HG02678 (cell line): ENCODE data around the gene CFTR.

Experiments
- ATAC-seq: cut with Tn5 transposase; IDR thresholded peaks from one replicate; pipeline ENCODE4 v1.9.1; 2021; ENCODE audit warnings: mild to moderate bottlenecking, moderate library complexity; ENCODE audit not compliant: unreplicated experiment

The CFTR gene

DNA sequence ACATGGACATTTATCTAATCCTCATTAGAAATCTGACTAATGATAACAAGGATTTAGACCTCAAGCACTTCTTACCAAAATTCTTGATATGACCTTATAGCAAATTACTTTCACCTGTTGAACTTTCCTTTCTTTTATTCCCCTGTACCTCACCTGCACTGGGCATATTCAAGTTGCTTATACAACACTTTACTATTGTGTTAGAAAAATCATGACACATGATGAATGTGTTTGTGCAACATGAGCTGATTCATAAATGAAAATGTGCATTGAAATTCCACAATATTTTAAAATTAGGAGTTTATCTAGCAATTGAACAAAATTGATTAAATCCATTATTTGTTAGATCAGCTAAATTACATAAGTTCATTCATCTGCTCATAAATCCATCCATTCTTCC is 160.6 kb downstream of the CFTR start:
- no peak for ATAC-seq

DNA sequence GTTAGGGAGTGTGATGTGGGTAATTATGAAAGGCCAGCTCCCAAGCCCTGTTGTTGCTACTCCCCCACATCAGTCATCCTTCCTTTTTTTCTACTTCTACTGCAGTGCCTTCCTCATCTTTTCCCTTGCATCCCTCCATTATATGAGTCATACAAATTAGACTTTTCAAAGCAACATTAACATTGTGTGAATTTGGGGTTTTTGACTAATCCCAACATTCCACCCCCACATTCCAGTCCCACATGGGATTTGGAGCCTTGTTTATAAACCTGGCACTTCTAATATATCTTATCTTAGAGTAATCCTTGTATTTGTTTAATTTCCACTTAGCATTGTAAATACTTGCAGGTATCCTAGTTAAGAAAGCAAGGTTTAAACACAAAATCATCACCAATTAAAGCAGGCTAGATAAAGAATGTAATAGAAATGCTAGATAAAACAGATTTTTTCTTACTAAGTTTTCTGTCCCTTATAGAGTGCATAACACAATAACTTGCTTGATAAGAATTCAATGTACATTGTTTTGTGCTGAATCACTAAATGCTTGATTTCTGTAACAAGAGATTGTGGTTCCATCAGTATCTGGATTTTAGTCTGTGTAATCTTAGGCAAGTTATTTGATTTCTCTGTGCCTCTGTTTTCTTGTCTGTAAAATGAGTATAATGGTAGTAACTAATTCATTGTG is 165.8 kb downstream of the CFTR start:
- no peak for ATAC-seq

DNA sequence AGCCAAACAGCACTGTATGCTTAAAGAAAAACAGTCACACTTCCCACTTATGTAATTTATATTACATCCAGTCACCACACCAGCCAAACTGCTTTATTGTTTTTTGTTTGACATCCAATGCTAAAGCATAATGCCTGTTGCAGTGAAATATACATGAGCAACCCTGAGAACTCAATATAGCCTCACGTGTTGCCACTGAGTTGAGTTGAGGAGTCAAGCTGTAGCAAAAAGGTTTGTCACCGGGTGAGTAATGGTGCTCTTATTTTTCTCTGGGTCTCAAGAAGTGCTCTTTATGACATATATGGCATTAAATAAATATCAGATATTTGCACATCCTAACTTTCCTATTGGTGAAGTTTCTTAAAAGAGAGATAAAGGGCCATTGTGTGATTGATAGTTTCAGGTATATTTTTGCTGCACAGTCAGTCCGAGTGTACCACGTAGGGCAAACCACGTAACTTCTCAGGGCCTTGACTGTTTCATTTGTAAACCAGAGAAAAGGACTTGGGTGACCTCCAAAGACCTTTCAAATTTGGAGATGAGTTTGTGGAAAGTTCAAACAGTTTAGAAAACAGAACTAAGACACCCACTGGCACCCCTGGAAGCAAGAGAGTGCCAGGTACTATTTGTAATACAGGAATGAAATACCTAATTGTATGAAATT is 168.5 kb downstream of the CFTR start:
- peak; percentile 41 for ATAC-seq

DNA sequence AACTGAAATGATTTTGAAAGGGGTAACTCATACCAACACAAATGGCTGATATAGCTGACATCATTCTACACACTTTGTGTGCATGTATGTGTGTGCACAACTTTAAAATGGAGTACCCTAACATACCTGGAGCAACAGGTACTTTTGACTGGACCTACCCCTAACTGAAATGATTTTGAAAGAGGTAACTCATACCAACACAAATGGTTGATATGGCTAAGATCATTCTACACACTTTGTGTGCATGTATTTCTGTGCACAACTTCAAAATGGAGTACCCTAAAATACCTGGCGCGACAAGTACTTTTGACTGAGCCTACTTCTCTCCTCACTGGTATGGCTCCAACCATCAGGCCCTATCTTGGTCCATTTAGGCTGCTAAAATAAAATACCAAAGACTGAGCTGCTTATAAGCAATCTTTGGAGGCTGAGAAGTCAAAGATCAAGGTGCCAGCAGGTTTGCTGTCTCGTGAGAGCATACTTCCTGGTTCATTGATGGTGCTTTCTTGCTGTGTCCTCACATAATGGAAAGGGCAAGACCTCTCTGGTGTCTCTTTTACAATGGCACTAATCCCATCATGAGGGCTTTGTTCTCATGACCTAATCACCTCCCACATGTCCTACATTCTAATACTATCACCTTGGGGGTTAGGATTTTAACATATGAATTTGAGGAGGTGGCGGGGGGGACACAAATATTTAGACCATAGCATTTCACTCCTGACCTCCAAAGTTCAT is 173.3 kb downstream of the CFTR start:
- ATAC-seq: no peak

DNA sequence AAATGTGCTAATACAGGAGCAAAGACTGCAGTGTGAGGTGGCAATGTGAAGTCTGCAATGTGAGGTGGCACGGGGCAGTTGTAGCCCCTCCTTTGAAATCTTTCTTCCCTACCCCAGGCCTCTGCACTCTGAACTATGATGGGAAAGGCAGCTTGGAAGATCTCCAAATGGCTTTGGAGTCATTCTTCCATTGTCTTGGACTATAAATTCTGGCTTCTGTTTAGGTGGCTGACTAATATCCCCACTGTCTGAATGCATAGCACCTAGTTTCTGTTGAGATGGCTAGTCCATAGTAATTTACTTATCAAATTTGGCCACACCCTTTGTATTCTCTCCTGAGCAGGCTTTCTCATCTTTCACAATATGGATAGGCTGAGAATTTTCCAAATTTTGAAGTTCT is 175.0 kb downstream of the CFTR start:
- no peak for ATAC-seq

DNA sequence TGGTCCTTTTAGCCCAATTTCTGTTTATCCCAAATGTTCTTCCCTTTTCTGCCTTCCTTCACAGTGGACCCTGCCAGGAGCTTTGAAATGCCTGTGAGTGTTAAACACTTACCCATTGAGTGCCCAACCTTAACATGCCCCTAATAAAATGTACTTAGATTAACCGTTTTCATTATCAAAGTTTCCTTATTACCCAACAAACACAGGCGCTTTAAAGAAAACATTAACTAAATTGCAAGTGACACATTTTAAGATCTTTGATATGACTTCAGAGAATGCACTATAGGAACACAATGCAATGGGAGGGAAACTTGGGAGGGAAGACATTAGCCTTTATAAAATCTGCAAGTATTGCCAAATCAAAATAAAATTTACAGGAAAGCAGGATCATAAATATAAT is 177.0 kb downstream of the CFTR start:
- ATAC-seq: no peak

DNA sequence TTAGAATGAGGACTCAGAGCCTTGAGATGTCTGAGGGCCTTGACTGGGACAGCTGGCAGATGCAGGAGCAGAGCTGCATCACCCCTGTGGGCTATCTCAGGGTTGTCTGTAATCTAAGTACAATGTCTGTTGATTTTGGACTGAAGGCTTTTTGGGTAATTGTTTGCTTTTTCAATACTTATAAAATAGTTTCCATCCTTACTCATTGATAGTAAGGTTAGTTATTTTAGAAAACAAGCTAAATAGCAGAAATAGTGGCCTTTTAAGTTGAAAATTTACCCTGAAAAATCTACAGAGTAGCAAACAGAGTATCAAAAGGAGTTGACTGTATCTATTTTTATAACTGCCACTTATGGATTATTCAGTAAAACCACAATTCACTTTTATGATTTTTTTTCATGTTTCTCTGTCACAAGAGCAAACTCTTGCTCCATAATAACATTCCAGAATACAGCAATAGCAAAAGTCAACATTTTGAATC is 179.7 kb downstream of the CFTR start:
- ATAC-seq: no peak

DNA sequence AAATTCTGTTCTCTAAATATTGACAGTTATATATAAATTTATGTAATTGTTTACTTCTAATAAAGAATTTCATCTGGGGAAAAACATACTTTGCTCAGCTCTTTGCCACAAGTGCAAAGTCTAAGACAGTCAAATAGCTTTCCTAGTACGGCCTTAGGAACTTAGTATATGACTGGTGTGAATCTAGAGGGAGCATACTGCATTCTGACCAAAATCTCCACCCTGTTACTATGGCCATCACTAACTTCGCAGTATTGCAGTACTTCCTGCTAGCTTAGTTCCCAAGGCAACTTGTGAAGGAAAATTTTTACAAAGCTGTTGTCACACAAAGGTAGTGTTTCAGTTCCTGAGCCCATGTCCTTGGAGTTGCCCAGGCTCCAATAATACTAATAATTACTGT is 181.5 kb downstream of the CFTR start:
- ATAC-seq: no peak

DNA sequence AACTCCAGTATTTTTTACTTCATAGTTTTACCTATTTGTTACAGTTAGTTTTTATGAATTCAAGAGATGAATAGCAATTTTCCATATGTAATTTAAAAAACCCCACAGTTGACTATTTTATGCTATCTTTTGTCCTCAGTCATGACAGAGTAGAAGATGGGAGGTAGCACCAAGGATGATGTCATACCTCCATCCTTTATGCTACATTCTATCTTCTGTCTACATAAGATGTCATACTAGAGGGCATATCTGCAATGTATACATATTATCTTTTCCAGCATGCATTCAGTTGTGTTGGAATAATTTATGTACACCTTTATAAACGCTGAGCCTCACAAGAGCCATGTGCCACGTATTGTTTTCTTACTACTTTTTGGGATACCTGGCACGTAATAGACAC is 184.2 kb downstream of the CFTR start:
- no peak for ATAC-seq

DNA sequence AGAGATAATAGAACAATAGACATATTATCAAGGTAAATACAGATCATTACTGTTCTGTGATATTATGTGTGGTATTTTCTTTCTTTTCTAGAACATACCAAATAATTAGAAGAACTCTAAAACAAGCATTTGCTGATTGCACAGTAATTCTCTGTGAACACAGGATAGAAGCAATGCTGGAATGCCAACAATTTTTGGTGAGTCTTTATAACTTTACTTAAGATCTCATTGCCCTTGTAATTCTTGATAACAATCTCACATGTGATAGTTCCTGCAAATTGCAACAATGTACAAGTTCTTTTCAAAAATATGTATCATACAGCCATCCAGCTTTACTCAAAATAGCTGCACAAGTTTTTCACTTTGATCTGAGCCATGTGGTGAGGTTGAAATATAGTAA is 185.5 kb downstream of the CFTR start:
- ATAC-seq: no peak

DNA sequence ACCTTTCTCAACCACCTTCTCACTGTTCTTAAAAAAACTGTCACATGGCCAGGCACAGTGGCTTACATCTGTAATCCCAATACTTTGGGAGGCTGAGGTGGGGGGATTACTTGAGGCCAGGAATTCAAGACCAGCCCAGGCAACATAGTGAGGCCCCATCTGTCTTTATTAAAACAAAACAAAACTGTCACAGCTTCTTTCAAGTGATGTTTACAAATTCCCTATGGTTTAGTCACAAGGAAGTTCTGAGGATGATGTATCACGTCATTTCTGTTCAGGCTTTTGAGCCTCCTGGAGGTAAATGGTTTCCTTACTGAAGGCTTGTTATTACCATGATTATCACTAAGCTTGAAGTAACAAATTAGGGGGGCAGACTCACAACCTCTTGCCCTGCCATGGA is 186.2 kb downstream of the CFTR start:
- no peak for ATAC-seq

DNA sequence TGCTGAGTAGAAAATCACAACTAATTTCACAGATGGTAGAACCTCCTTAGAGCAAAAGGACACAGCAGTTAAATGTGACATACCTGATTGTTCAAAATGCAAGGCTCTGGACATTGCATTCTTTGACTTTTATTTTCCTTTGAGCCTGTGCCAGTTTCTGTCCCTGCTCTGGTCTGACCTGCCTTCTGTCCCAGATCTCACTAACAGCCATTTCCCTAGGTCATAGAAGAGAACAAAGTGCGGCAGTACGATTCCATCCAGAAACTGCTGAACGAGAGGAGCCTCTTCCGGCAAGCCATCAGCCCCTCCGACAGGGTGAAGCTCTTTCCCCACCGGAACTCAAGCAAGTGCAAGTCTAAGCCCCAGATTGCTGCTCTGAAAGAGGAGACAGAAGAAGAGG is 186.9 kb downstream of the CFTR start:
- ATAC-seq: no peak

DNA sequence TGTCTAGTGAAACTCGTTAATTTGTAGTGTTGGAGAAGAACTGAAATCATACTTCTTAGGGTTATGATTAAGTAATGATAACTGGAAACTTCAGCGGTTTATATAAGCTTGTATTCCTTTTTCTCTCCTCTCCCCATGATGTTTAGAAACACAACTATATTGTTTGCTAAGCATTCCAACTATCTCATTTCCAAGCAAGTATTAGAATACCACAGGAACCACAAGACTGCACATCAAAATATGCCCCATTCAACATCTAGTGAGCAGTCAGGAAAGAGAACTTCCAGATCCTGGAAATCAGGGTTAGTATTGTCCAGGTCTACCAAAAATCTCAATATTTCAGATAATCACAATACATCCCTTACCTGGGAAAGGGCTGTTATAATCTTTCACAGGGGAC is 187.6 kb downstream of the CFTR start:
- ATAC-seq: no peak

DNA sequence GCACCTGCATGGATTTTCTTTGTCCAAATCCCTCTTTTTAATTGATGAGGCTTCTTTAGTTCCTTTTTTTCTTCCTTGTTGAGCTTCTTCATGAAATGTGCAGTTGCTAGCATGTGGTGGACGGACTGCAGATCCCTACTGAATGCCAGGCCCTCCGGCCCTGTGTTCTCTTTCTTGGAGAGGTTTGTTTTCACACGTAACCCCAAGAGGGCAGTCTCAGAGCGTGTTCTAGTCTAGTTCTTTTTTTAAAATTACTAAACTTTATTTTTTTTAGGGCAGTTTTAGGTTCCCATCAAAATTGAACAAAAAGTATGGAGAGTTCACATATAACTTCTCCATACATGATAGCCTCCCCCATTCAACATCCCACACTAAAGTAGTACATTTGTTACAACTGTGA is 190.0 kb downstream of the CFTR start:
- no peak for ATAC-seq

DNA sequence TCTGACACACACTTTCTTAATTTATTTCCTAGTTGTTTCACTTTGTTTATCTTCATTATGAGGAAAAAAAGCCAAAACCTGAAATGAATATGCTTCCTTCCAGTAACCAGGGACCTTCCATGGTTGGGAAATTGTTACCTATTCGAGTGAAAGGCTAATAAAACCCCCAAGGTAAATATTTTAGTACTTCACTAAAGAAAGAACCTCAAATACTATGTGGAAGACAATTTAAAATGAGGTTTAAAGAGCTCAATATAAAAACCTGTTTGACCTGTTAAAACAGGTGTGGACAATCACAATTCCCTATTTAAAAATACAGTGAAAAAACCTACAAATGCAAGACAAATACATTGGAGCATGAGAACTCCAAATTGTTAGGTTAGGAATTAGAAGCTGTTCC is 192.6 kb downstream of the CFTR start:
- ATAC-seq: no peak

DNA sequence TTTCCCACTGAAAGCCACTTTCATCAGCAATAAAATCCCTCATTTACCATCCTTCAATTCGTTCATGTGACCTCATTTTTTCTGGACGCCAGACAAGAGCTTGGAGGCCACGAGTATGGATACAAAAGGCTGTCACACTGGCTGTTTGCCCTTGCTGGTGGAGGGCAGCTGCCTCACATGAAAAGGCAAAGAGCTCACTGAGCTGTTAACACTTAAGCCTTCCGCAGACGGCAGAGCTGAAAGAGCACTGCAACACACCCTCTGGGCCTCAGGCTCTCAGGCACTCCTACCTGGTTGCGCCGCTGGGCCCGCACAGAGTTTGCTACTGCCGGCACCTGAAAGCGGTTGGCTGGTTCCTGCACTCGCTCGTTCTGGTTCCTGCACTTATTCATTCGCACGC is 193.5 kb downstream of the CFTR start:
- no peak for ATAC-seq

DNA sequence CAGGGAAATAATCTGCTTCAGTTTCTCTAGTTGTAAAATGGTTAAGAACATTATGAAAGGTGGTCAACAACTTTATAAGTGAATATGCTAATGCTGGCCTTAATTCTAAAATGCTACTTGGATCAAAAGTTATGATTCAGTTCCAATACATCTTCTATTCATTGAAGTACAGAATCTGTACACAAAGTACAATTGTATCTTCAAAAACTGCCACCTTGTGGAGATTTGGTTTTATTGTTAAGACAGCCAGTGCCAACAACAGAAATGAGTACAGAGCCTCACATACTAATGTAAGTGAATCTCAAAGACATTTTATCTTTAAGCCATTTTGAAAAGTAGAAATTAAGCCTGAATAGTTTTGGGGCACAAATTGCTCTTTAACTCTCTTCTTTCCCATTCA is 194.0 kb downstream of the CFTR start:
- no peak for ATAC-seq

DNA sequence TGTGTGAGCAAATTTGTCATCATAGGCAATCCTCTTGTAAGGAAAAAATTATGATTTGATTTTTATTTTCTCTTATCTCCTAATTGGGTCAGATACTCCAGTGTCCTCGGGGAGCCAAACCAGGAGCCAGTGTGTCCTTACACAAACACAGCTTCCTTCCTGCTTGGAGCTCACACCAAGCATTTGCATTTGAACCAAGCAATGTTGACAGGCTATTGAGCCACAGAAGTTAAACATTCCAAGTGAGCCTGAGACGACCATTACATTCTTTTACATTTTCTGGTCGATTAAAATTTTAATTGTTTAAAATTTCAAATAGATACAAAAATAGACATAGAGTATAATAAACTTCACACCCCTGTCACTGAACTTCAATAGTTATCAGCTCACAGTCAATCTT is 194.8 kb downstream of the CFTR start:
- no peak for ATAC-seq

DNA sequence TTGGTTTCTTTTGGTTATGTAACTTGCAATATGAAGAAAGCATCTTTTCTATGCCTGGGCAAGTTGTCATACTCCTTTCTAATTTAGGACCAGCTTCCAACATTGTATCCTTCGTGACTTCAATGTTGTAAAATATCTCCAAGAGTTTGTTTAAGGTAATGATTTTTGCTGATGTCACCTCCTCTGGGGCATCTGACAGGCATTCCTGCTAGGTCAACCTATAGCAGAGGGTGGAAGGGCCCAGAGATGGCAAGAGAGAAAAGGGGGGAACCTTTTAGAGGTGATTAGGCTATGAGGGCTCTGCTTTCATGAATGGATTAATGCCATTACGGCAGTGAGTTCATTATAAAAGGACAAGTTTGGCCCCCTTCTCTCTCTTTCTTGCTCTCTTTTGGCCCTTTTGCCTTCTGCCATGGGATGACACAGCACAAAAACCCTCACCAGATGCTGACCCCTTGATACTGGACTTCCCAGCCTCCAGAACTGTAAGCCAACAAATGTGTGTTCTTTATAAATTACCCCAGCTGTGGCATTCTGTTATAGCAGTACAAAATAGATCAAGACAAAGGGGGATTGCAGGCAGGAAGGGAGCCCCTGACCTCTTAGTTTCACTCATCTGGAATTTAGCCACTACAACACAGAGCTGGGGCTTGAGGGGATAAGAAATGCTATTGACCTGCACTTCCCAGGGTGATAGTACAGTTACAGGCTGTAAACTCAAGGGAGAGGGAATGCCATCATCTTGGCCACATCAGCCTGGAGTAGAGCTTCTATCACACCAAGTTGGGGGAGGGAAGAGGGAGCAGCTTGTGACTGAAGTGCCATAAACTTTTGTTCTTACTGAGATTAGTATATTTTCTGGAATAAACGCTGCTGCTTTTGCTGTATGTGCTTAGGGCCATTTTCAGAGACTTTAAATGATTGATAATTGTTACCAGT is 195.9 kb downstream of the CFTR start:
- ATAC-seq: no peak

DNA sequence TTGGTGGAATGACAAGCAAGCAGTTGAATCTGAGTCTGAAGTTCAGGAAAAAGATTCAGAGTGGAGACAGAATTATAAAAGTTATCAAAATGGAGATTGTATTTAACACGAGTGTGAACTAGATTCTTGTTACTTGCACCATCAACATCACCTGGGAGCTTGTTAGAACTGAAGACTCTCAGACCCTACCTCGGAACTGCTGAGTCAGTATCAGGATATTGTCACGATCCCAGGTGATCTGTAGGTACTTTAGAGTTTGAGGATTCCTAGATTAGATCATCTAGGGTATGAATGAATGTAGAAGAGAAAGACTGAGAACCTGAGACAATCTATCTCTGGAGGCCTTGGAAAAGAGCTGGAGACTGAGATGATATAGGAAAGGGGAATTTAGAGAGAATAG is 199.3 kb downstream of the CFTR start:
- no peak for ATAC-seq
